Measurements from ENCODE around the gene USP33.

GRCh38 chr1:77672374-77672773 lies 87.3 kb downstream of the USP33 start:
- no peak for TF ChIP-seq POLR2AphosphoS5 (IDR thresholded peaks at IDR 0.05)
- no peak for TF ChIP-seq POLR2A (IDR thresholded peaks at IDR 0.05)
- no peak for TF ChIP-seq CTCF (IDR thresholded peaks at IDR 0.05)
